ENCODE measurements around the gene SLC23A2. TPM values are rescaled to one million over a fixed set of nuclear protein-coding genes. Genes with fewer than 3 reads are reported as not detected.
"Not testable (repeated sequence)": the region's sequence is repeated elsewhere in the genome, so short reads cannot be mapped to it uniquely, and the experiment has no call there.

SLC23A2 gene
- total RNA-seq, 1 donor from 2014 or later, result 20.6 TPM

DNA sequence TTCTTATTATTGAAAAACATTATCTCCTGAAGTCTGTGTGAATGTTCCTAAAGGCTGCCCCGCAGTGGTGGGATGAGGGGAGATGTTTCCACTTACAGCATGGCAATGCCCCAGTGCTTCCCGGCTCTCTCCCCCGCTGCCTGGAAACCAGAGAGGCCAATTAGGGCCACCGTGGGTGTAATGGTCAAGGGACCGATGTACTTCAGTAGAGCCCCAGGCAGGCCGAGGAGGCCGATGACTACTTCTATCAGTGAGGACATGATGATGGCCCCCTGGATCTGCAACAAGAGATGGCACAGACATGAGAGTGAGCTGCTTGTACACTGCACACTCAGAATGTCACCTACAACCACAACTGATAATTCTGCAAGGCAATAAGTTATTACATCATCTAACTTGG is 117.8 kb downstream of the SLC23A2 start:
- DNase-seq (ENCODE audit: extremely low read depth, low read depth, low spot score), result no peak

DNA sequence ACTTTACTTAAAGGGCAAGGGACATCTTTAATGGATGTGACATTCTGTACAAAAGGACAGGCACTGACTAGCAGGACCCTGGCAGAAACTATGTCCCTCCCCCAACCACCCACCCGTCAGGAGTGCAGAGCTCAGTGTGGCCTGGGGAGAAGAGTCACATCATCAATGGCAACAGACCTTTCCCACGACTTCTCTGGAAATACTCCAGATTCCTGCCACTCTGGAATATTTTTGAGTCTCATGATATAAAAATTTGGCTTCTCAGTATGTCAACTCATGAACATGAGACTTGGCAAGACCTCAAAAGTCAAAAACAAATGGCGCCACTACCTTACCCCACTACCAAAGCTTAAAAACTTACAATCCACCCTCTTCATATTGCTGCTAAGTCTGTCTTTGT is 118.3 kb downstream of the SLC23A2 start:
- DNase-seq (ENCODE audit: extremely low read depth, low read depth, low spot score), result no peak

DNA sequence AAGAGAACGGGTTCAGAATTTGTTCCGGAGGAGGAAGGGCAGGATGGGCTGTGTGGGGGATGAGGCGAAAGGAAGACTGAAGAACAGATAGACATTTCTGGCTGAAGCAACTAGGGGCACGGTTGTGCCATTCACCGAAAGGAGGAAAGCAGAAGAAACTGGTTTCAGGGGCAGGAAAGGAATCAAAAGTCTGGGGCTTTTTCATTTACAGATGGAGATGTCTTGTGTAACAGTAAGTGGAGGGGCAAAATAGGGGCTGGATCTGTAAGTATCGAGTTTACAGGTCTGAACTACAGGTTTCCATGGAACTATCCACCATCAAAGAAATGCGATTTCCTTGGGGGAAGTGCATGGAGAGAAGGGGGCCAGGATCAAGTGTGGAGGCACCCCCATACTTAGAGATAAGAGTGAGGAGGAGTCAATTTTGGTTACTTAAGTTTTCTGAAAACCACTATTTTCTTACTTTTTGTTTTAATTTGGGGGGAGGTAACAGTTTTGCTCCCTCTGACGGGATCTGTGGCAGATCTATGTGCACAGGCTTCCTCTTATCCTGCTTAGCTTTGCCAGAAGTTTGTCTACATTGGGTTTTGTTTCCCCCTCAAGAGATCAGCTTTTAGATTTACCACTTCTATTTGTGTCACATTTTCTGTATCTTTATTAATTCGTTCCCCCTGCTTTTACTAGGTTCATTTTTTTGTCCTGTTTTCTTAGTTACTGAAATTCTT is 120.1 kb downstream of the SLC23A2 start:
- no peak for DNase-seq (ENCODE audit: extremely low read depth, low read depth, low spot score)

DNA sequence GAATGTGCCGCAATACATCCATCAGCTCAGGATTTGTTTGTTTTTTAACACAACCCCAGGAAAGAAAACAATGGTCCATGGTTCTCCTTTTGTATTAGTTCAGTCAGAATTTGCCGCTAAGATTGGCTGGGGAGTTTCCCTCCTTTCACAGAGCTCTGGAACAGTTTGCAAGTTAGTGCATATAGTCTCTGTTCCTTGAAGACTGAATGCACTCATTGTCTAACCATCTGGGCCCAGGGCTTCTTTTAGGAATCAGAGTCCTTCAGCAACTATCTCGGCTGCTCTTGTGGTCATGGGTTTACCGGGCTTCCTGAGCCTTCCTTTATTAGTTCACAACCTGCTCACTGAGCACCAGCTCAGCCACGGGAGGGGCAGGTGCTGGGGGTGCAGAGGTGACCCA is 121.3 kb downstream of the SLC23A2 start:
- no peak for DNase-seq (ENCODE audit: extremely low read depth, low read depth, low spot score)

DNA sequence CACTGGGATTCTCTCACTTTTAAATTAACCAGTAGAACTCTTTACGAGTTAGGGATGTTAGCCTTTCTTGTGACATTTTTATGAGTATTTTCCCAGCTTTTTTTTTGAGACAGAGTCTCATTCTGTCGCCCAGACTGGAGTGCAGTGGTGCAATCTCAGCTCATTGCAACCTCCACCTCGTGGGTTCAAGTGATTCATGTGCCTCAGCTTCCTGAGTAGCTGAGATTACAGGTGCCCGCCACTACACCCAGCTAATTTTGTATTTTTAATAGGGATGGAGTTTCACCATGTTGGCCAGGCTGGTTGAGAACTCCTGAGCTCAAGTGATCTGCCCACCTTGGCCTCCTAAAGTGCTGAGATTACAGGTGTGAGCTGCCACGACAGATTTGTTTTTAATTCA is 123.2 kb downstream of the SLC23A2 start:
- not testable (repeated sequence) for DNase-seq (ENCODE audit: extremely low read depth, low read depth, low spot score)

DNA sequence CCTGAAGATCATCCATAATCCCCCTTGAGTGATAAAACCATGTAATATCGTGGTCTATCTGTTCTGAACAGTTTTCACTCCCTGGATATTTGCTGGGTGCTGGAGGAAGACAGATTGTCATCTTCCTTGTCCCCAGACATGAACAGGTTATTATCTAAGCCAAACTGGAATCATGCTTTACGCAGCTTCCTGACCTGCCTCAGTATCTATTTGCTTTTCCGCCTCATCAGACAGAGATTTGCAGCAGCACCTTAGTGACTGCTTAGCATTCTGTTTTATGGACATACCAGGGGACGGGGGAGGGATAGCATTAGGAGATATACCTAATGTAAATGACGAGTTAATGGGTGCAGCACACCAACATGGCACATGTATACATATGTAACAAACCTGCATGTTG is 124.6 kb downstream of the SLC23A2 start:
- DNase-seq (ENCODE audit: extremely low read depth, low read depth, low spot score), result no peak

DNA sequence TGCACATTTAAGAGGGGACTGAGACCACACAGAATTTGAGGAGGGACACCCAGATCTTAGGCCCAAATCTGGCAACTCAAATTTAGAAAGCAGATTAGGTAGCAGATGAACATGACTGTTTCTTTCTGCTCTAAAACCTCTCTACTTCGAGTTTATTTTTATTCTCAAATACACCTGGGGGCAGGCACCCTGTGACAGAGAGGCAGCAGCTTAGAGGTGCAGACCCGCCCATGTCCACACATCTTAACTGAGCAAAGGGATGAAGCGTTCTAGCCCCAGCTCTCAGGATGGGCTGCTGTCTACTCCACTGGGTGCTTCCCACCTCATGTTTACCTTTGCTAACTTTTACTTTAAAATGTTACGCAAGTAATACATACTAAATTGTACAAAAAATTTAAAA is 125.0 kb downstream of the SLC23A2 start:
- DNase-seq (ENCODE audit: extremely low read depth, low read depth, low spot score), result no peak

DNA sequence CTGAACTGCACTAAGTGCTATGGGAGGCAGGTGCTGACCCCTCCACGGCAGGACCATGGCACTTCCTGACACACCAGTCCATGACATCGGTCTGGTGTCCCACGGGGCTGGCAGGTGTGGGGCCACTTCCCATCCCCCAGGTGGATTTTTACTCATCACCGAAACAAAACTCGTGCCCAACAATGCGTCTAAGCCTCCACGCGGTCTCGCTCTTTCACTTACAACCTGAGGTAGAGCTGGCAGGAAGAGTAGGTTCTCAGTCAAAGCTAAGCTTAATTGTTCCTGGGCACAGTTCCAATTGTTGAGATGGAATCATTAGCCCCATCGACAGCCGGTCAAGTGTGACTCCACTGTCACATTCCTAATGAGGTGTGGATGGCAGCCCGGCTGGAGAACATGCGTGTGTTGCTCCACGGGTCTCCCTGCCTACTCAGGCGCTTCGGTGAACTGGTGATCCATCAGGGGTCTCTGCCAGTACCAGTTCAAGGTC is 125.7 kb downstream of the SLC23A2 start:
- DNase-seq (ENCODE audit: extremely low read depth, low read depth, low spot score), result no peak

DNA sequence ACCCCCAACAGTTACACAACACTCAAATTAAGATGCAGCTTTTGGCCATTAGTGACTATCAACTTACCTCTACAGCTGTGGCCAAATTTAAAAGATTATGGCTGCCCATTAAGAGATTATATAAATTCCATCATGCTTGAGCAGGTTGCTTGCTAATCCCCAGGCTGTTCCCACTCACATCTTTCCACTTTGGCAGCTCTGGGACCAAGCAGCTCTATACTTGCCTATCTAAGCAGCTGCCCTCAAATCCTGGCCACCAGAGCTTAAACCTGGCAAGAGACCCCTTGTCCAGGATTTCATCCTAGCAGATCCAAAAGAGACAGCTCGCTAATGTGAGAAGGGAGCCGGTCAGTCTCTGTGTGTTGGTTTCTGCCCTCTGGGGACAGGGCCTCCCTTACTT is 127.9 kb downstream of the SLC23A2 start:
- DNase-seq (ENCODE audit: extremely low read depth, low read depth, low spot score), result no peak

DNA sequence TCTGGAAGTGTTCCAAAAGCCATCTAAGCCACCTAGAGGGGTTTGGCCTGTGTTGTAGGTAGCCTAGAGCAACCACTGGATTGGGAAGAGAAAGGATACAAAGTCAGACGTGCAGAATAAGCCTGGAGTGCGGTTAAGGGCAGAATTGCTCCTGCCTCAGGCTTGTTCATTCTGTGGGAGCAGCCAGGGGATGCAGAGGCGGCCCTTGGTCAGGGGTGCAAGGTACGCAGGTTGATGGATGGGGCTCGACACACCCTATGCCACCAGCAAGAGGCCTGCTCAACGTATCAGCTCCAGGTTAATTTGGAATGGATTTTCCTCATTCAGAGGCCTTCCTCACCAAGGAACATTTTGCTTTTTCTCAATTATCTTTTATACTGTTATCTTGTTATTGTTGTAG is 129.8 kb downstream of the SLC23A2 start:
- no peak for DNase-seq (ENCODE audit: extremely low read depth, low read depth, low spot score)

DNA sequence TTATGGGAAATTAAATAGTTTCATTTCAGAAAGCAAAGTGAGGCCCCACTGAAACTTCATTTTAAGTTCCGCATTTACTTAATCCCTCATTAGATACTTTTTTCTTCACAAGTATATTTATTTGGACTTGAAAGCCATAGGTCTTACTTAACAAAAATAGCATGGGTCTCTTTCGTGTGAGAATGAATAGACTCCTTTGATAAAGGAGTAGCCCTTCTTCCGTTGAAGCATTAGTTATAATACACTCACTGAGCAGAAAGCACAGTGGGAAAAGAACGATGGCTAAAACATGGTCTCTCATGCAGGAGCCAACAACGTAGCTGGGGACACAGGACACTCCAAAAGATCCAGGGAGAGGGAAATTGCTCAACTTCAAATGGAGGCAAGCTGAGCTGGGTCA is 130.4 kb downstream of the SLC23A2 start:
- DNase-seq (ENCODE audit: extremely low read depth, low read depth, low spot score), result no peak

DNA sequence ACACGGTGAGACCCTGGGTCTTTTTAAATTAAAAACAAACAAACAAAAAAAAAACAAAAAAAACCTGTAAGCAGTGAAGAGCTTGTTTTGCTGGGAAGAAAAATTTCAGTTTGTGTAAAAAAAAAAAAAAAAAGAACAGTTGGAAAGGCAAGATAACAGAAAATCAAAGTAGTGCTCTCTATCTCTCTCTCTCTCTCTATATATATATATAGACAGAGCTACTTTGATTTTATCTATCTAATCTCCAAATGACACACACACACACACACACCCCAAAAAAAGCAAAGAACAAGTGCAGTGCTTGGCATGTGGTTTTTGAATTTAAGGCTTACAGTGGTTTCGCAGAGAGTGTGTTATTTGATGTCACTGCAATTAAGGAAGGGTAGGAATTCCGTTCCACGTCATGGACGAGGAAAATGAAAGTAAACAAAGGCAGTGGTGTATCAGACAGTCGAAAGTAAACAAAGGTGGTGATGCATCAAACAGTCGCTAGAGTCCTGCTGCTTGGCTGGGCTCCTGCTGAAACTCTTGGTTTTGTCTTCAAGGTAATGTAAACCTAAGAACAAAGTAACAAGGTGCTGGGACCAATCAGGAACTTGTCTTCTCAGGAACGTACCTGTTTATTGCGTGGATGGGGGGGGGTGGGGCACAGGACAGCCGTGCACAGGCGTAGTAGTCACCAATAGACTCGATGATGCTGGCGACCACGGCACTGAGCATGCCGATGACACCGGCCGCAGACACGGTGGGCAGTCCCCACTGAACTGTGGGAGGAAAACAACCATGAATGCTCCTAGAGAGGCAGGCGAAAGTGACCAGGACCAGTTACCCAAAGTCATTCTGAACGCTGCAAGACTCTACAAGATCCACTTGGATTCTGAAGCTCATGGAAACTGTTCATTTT is 131.8 kb downstream of the SLC23A2 start:
- DNase-seq (ENCODE audit: extremely low read depth, low read depth, low spot score), result peak; percentile 18

DNA sequence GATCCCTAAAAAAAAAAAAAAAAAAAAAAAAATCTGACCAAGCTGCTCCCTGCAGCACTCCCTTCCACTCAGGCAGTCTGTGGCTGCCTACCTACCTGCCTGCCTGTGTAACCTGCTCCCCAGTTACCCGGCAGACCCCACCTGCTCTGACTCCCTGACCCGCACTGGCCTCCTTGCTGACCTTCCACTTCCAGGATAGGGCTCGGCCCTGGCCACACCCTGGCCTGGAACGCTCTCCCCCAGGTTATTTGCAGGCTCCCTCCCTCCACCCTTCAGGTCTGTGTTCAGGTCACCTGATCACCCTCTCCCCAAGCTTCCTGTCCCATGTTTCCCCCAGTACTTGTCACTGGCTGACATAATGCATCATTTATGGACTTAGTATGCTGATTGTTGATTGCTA is 134.3 kb downstream of the SLC23A2 start:
- no peak for DNase-seq (ENCODE audit: extremely low read depth, low read depth, low spot score)

DNA sequence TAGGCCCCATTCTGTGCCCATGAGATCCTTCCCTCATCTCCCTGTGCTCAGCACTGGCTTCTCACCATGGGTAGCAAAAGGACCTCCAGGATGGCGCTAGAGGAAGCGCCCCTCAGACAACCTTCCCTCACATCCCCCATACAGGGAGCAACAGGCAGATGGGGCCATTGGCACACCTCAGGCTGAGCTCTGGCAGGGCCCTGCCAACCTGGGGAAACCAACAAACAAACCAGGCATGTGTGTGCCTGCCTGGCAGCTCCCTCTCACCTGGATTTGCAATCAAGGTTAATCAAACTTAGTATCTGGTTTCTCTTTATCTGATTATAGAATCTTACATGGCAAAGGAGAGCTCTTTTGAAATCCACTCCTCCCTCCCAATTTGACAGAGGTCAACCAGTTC is 134.9 kb downstream of the SLC23A2 start:
- no peak for DNase-seq (ENCODE audit: extremely low read depth, low read depth, low spot score)

DNA sequence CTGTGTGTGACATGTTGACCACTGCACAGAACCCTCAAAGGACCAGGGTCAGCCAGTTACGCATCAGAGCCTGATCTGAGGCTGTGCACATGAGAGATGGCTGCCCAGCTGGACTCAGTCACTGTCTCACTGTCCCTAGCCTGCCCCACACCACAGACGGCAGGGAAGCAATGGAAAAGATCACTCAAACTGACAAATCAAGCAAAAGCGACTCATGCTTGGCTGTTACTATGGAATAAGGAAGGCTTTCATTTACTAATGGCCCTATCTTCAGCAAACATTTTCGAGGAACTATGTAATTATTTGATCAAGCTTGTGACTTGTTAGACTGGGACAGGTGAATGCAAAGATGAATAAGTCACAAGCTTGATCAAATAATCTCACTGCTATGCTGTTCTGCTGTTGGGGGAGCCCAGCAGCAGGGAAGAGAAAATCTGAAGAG is 137.0 kb downstream of the SLC23A2 start:
- DNase-seq (ENCODE audit: extremely low read depth, low read depth, low spot score), result no peak

DNA sequence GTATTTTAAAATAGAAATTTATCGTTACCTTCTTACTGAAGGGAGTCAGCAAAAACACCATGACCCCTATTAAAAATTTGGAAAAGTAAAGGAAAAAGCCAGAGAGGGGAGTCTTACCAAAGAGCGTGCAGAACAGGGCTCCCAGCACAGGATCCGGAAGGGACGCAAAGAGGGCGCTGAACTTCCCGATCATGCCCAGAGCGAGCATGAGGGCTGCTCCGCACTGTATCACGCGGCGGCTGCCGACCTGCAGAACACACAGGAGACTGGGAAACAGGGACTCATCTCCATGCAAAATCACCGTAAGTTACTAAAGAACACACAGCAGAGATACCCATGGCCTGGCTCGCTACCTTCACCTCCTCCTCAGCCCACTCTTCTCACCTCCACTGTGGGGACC is 138.6 kb downstream of the SLC23A2 start:
- DNase-seq (ENCODE audit: extremely low read depth, low read depth, low spot score), result no peak

DNA sequence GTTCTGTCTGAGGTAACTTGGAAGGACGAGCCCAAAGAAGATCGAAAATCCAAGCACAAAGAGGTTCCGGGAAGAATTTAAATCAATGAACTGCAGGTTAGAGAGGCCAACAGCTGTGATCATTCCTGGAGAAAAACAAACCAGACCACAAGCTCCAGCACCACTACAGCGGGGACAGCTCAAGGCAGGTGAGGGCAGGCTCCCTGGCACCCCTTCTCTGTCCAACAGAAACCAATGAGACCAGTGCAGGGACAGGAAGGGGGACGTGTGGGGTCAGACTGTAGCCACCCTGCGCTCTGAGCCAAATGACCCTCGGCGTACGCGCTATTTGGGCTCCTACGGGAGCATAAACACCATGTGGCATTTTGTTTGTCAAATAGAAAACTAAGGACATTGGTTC is 139.3 kb downstream of the SLC23A2 start:
- DNase-seq (ENCODE audit: extremely low read depth, low read depth, low spot score), result no peak

DNA sequence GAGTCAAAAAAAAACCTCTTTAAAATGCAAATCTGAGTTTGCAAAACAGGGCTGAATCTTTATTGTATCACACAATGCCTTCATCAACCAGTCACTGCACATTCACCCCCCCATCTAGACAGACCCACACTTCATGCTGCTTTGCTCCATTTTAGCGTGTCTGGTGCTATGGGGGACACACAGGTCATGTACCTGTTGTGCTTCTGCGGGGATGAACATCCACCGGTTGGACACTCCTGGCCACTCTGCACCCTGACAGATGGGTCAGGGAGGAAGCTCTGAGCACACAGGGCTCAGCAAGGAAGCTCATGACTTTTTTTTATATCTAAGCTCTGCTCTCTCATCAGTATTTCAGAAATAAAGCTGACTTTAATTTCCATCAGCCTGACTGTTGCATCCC is 143.3 kb downstream of the SLC23A2 start:
- DNase-seq (ENCODE audit: extremely low read depth, low read depth, low spot score), result no peak

DNA sequence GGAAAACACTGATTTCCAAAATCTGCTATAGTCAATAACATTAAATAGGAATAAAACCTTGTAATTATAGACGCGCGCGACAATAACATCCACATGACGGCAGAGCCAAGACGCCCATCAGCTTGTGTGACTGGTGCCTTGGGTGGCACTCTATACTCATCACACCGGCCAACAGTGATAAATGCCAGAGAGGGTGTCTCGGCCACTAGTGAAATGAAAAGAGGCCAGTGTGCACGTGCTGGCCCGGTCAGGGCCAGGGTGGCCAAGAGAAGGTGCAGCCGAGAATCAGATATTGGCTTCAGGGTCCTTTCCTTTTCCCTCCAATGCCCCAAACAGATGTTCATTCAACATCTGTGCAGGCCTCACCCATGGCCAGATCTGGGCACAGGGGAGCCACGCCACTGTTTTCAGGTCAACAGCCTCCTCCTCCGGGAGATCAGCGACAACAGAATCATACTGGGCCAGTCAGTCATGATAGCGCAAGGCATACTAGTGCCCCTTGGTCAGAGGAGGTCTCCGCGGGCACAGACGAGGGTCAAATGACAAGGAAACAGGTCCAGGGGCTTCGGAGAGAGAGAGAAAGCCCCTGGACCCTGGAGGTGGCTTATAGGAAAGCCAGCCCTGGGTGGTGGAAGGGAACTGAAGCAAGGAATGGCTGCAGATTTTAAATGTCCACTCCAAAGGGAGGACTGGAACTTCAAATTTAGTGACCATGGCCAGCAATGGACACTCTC is 145.1 kb downstream of the SLC23A2 start:
- DNase-seq (ENCODE audit: extremely low read depth, low read depth, low spot score), result no peak

DNA sequence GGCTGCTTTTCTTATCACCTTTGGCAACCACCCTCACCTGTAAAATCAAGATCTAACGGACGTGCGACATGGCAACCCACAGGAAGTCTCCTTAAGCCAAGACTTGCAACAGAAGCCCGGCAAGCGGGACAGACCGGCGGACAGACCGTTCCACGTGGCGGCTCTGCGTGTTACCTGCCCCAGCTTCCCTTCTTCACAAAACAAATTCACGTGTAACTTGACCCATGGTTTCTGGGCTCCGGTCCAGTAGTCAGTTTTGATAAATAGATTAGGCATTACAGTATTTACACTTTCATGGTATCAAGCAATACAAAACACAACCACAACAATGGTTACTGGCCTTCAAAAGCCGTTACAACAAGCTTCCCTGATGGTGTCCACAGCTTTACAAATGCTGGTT is 145.8 kb downstream of the SLC23A2 start:
- no peak for DNase-seq (ENCODE audit: extremely low read depth, low read depth, low spot score)

DNA sequence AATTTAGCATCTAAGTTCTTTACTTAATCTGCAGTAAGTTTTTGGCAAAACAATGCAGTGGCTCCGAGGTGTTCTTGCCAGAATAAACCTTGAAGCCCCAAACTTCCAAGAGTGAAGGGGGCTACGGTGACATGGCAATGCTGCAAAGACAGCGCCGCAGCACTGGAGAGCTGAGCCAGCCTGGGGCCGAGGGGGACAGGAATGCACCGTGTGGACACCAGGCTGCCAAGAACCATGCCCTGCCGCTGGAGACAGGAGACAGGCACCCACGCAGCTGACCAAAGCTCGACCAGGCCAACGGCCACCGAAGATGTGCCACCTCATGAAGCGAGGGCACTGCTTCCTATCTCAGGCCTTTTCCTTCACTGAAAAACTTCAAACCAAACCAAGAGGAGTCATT is 146.2 kb downstream of the SLC23A2 start:
- DNase-seq (ENCODE audit: extremely low read depth, low read depth, low spot score), result no peak

Data from glomerular endothelial cell (primary cell).